Gastrocnemius medialis (tissue), 4 donors: Measurements from ENCODE around the gene TKTL1. TPM values are rescaled to one million over a fixed set of nuclear protein-coding genes. Genes with fewer than 3 reads are reported as not detected.
"Not testable (repeated sequence)": the region's sequence is repeated elsewhere in the genome, so short reads cannot be mapped to it uniquely, and the experiment has no call there.

Experiments used
- ATAC-seq, 2 donors: fragments of 150-250 bp; one replicate each; pipeline ENCODE4 v1.9.1; 2016
- DNase-seq, 2 donors: peaks; one replicate each; pipeline ENCODE4 v3.0.0-alpha.2; 2019
- H3K27ac ChIP-seq, 4 donors: fragments of 200-600 bp; sonication (generic); 1 replicate in 1 of 4; 2 replicates in 3 of 4; pipeline ENCODE4 v1.5.1; 2016 to 2018; ENCODE audit warnings: mild to moderate bottlenecking in 2 of 4, moderate library complexity in 1 of 4
- H3K27me3 ChIP-seq, 3 donors: fragments of 200-600 bp; sonication (generic) in 2 of 3; 1 replicate in 1 of 3; 2 replicates in 2 of 3; pipeline versions ENCODE4 v1.5.1 to v1.6.0; 2016 to 2019; ENCODE audit warnings: mild to moderate bottlenecking in 1 of 3, moderate library complexity in 1 of 3
- H3K36me3 ChIP-seq, 2 donors: fragments of 200-600 bp; sonication (generic) in 1 of 2; one replicate each; pipeline ENCODE4 v1.5.1; 2017 to 2018
- H3K4me1 ChIP-seq, 2 donors: fragments of 200-600 bp; sonication (generic) in 1 of 2; one replicate each; pipeline ENCODE4 v1.5.1; 2016 to 2017; ENCODE audit warnings: mild to moderate bottlenecking in 2 of 2
- H3K4me3 ChIP-seq, 4 donors: fragments of 200-600 bp; sonication (generic) in 3 of 4; 1 replicate in 1 of 4; 2 replicates in 3 of 4; pipeline ENCODE4 v1.5.1; 2016 to 2019; ENCODE audit warnings: mild to moderate bottlenecking in 2 of 4
- H3K9me3 ChIP-seq, 3 donors: fragments of 200-600 bp; sonication (generic) in 2 of 3; 1 replicate in 1 of 3; 2 replicates in 2 of 3; pipeline ENCODE4 v1.5.1; 2016 to 2019
- CTCF ChIP-seq, 5 experiments: fragments of 450-650 bp in 3 of 5; fragments of 200-600 bp in 2 of 5; sonication (generic) in 2 of 5; IDR thresholded peaks in 4 of 5; conservative IDR thresholded peaks in 1 of 5; 1 replicate in 4 of 5; 2 replicates in 1 of 5; pipeline ENCODE4 v1.5.1; 2016 to 2019; ENCODE audit warnings: antibody characterized with exemption in 5 of 5, mild to moderate bottlenecking in 3 of 5, moderate library complexity in 3 of 5
- POLR2A ChIP-seq, 2 donors: fragments of 450-650 bp; IDR thresholded peaks; one replicate each; pipeline ENCODE4 v1.6.1; 2017; ENCODE audit warnings: antibody characterized with exemption in 2 of 2, mild to moderate bottlenecking in 2 of 2, moderate library complexity in 2 of 2
- in situ Hi-C, 4 donors: fragments of 200-750 bp; cut with MboI; loops; one replicate each; pipeline versions ENCODE4 v1.15.0 to v1.8.0; 2017; ENCODE audit warnings: low sequenced_read_pairs in 4 of 4
- intact Hi-C: fragments of 100-400 bp; cut with DNase I; formaldehyde crosslinking; loops from one replicate; pipeline ENCODE4 v1.15.1; 2023; ENCODE audit warnings: low total_unique reads
- total RNA-seq, 4 donors: library from RNA; depleted of rRNA; stranded (reverse); fragments of >200 nt; gene quantifications; one replicate each; pipeline versions ENCODE4 v1.1.0 to v1.2.3, GENCODE V29; 2016

TKTL1 gene
- total RNA-seq, 4 donors from 2014 or later: 0.09 to 0.36 (median 0.10) TPM; not detected in 1

- peaks cover 0 to under 1% of the 10 kb centered on the region in 2 donors for H3K4me1 ChIP-seq
- TF ChIP-seq CTCF (IDR thresholded peaks at IDR 0.05 in 4 of 5, conservative IDR thresholded peaks at IDR 0.05 in 1 of 5): no peak
- TF ChIP-seq POLR2A (IDR thresholded peaks at IDR 0.05): no peak
- H3K4me3 ChIP-seq: no peak overlapping the region
- no peak overlapping the region for H3K27ac ChIP-seq
- in situ Hi-C loops (no loop called here), intact Hi-C loops (no loop called here)
- ATAC-seq (no peak), DNase-seq (no peak)
- H3K9me3 ChIP-seq: no peaks in the 10 kb centered on the region
- H3K36me3 ChIP-seq: no peaks in the 10 kb centered on the region
- H3K27me3 ChIP-seq: no peaks in the 10 kb centered on the region
Measured at GRCh38 chrX:154333116-154333515, 37.5 kb downstream of the TKTL1 start.

GRCh38 chrX:154333837-154334271, 38.3 kb downstream of the TKTL1 start:
- Histone ChIP-seq H3K27me3 (no peaks in the 10 kb centered on the region), H3K4me1 (no peaks in the 10 kb centered on the region), H3K4me3 (no peak overlapping the region), H3K9me3 (no peaks in the 10 kb centered on the region), H3K36me3 (no peaks in the 10 kb centered on the region), H3K27ac (no peak overlapping the region)
- intact Hi-C loops (no loop called here), in situ Hi-C loops (no loop called here)
- DNase-seq: no peak
- no peak for ATAC-seq
- TF ChIP-seq CTCF (IDR thresholded peaks at IDR 0.05 in 4 of 5, conservative IDR thresholded peaks at IDR 0.05 in 1 of 5) (no peak), POLR2A (IDR thresholded peaks at IDR 0.05) (no peak)

- Histone ChIP-seq H3K36me3 (no peaks in the 10 kb centered on the region), H3K4me3 (no peak overlapping the region), H3K4me1 (no peaks in the 10 kb centered on the region), H3K27ac (no peak overlapping the region), H3K9me3 (no peaks in the 10 kb centered on the region), H3K27me3 (no peaks in the 10 kb centered on the region)
- ATAC-seq (no peak), DNase-seq (no peak)
- intact Hi-C loops: no loop called here
- in situ Hi-C loops: no loop called here
- no peak for TF ChIP-seq CTCF (IDR thresholded peaks at IDR 0.05 in 4 of 5, conservative IDR thresholded peaks at IDR 0.05 in 1 of 5)
- TF ChIP-seq POLR2A (IDR thresholded peaks at IDR 0.05): no peak
Measured at GRCh38 chrX:154334496-154334895, 38.9 kb downstream of the TKTL1 start.

GRCh38 chrX:154341399-154342298, 46.1 kb downstream of the TKTL1 start:
- intact Hi-C loops, DNase-seq, H3K9me3 ChIP-seq, H3K27me3 ChIP-seq, H3K36me3 ChIP-seq, H3K4me3 ChIP-seq, in situ Hi-C loops, H3K4me1 ChIP-seq: not testable (repeated sequence)
- peak overlapping the region in 1 of 4 donors; percentile 36 for H3K27ac ChIP-seq
- peak; percentile 87 to 92 for ATAC-seq

GRCh38 chrX:154343063-154343462, 47.5 kb downstream of the TKTL1 start:
- H3K9me3 ChIP-seq, in situ Hi-C loops, H3K4me3 ChIP-seq, H3K27me3 ChIP-seq, DNase-seq, H3K36me3 ChIP-seq, H3K27ac ChIP-seq, H3K4me1 ChIP-seq, intact Hi-C loops: not testable (repeated sequence)
- peak in 1 of 2 donors; percentile 8 for ATAC-seq

GRCh38 chrX:154343620-154344019, 48.0 kb downstream of the TKTL1 start:
- H3K36me3 ChIP-seq, H3K4me3 ChIP-seq, in situ Hi-C loops, H3K9me3 ChIP-seq, intact Hi-C loops, H3K27ac ChIP-seq, H3K4me1 ChIP-seq, H3K27me3 ChIP-seq, DNase-seq: not testable (repeated sequence)
- ATAC-seq: peak; percentile 23 to 28
